K562 (cell line): Measurements from ENCODE around the gene NTSR1. TPM values are rescaled to one million over a fixed set of nuclear protein-coding genes. Genes with fewer than 3 reads are reported as not detected.
A peak's percentile ranks its signal among the peaks of the same experiment; 100 is the strongest.

Experiments
- ARID3A ChIP-seq: IDR thresholded peaks from 2 replicates; pipeline ENCODE4 v1.6.1; 2012; ENCODE audit warnings: low read depth, low read length, improper control_type of control experiment, borderline replicate concordance
- CAMTA2 ChIP-seq: fragments of 250-450 bp; sonication (Bioruptor Pico); conservative IDR thresholded peaks from 2 replicates; pipeline ENCODE4 v1.5.1; 2022
- HMG20B ChIP-seq: fragments of 250-450 bp; sonication (Bioruptor Pico); IDR thresholded peaks from 2 replicates; pipeline ENCODE4 v1.5.0; 2021; ENCODE audit warnings: mild to moderate bottlenecking
- KAT2B ChIP-seq: IDR thresholded peaks from one replicate; pipeline ENCODE4 v1.6.1; 2012; ENCODE audit warnings: low read depth, mild to moderate bottlenecking, control low read depth, inconsistent platforms, low read length, moderate library complexity
- KLF1 ChIP-seq: fragments of 450-650 bp; IDR thresholded peaks from 2 replicates; pipeline ENCODE4 v1.6.1; 2016; ENCODE audit warnings: missing genetic modification characterization, missing compliant biosample characterization
- NR2C1 ChIP-seq, 2 experiments: fragments of 450-650 bp; IDR thresholded peaks; 2 replicates each; pipeline ENCODE4 v1.6.1; 2017; ENCODE audit warnings: mild to moderate bottlenecking in 2 of 2, antibody characterized with exemption in 1 of 2, inconsistent platforms in 1 of 2, missing compliant biosample characterization in 1 of 2, missing genetic modification characterization in 1 of 2
- NRF1 ChIP-seq, 2 experiments: fragments of 450-650 bp; IDR thresholded peaks in 1 of 2; conservative IDR thresholded peaks in 1 of 2; 2 replicates each; pipeline ENCODE4 v1.6.1; 2014; ENCODE audit warnings: mild to moderate bottlenecking in 2 of 2
- POLR2AphosphoS2 ChIP-seq: IDR thresholded peaks from 2 replicates; pipeline ENCODE4 v1.6.1; 2012; ENCODE audit warnings: low read length, improper control_type of control experiment
- SLC30A9 ChIP-seq: fragments of 250-450 bp; sonication (Bioruptor Pico); IDR thresholded peaks from 2 replicates; pipeline ENCODE4 v1.8.0; 2022; ENCODE audit warnings: mild to moderate bottlenecking, moderate library complexity
- SMAD1 ChIP-seq: fragments of 150-350 bp; IDR thresholded peaks from 2 replicates; pipeline ENCODE4 v1.6.1; 2014; ENCODE audit warnings: low read length, low read depth; ENCODE audit not compliant: partially characterized antibody
- SRSF7 ChIP-seq: fragments of 200-400 bp; formaldehyde crosslinking; optimal IDR thresholded peaks from 2 replicates; pipeline ENCODE3; 2017; ENCODE audit warnings: mild to moderate bottlenecking, low read depth, low read length
- SRSF9 ChIP-seq: fragments of 200-400 bp; formaldehyde crosslinking; IDR thresholded peaks from 2 replicates; pipeline ENCODE4 v1.6.1; 2017; ENCODE audit warnings: low read depth, low read length, borderline replicate concordance
- ZNF408 ChIP-seq: fragments of 250-450 bp; sonication (Bioruptor Pico); IDR thresholded peaks from 2 replicates; pipeline ENCODE4 v1.4.0; 2020; ENCODE audit warnings: low read depth, mild to moderate bottlenecking, moderate library complexity
- ZSCAN32 ChIP-seq: fragments of 450-650 bp; formaldehyde crosslinking; IDR thresholded peaks from 2 replicates; pipeline ENCODE4 v1.4.0; 2020; ENCODE audit warnings: mild to moderate bottlenecking, moderate library complexity
- polyA plus RNA-seq, 8 experiments: library from polyadenylated mRNA; depleted of rRNA in 4 of 8; stranded (reverse) in 5 of 8; unstranded in 3 of 8; fragments of >200 nt; fragmentation: Nextera tagmentation in 2 of 8; fragmentation: Illumina TruSeq in 1 of 8; extraction: Ambion mirVana in 2 of 8; extraction: Trizol in 1 of 8; gene quantifications; 2 replicates each; pipeline versions ENCODE4 v1.2.1 to v1.2.3, GENCODE V29; 2011 to 2014; ENCODE audit warnings: inconsistent platforms in 1 of 8, missing spikeins in 1 of 8
- total RNA-seq, 7 experiments: library from RNA; depleted of rRNA in 6 of 7; stranded (reverse); fragments of >200 nt in 6 of 7; fragmentation: Illumina TruSeq in 2 of 7; extraction: Trizol in 2 of 7; gene quantifications; 2 replicates each; pipeline versions ENCODE4 v1.2.1 to v1.2.3, GENCODE V29; 2011 to 2021; ENCODE audit warnings: low replicate concordance in 1 of 7
- TF ChIP-seq, protein P1 (sequence below), 2 experiments: fragments of 450-650 bp in 1 of 2; sonication (generic) in 1 of 2; formaldehyde crosslinking in 1 of 2; IDR thresholded peaks; 2 replicates each; pipeline versions ENCODE4 v1.7.1 to v1.9.0; 2016 to 2022; ENCODE audit warnings: inconsistent platforms in 1 of 2, mild to moderate bottlenecking in 1 of 2, missing genetic modification reagents in 1 of 2
- TF ChIP-seq, protein P2 (sequence below): sonication (generic); formaldehyde crosslinking; IDR thresholded peaks from 2 replicates; pipeline ENCODE4 v1.8.0; 2022; ENCODE audit warnings: mild to moderate bottlenecking, missing genetic modification reagents

Gene NTSR1
- total and polyA plus RNA-seq, 9 of the 15 experiments (the other 6 are each of a cell fraction or from before 2014, with no cell fraction given) = 0.04 to 0.40 (median 0.13) TPM; not detected in 3

DNA sequence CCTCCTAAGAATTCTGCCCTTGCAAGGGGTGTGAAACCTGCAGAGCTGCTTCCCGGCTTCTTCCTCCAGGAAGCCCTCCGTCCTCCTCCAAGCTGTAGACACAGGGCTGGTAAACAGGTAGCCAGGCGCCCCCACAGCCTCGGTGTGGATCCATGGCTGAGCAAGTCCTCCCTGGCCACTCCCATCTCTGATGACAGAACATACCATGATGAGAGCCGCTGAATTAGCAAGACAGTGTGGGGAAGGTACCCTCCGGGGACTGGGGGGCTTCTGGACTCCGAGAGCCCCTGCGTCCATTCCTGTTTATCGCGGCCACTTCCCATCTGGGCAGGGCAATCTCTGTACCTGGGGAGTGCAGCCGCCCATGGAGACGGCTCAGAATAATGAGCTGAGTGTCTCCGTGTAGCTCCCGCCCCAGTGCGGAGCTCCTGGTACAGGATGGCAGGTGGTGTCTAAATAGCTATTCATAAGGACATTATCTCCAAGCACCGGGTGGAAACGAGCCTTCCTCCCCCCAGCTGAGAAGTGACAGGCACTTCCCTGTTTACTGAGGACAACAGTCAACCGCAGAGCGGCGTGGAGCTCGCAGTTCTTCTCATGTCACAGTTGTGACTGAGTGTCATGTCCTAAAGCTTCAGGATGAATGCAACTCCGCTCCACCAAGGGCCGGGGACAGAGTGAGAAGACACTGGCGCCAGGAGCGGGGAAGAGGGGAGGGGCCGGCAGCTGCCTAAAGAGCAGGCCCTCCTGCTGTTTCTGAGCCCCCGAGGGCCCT lies 22.7 kb upstream of the NTSR1 start (continued):
- TF ChIP-seq, protein P1, sequence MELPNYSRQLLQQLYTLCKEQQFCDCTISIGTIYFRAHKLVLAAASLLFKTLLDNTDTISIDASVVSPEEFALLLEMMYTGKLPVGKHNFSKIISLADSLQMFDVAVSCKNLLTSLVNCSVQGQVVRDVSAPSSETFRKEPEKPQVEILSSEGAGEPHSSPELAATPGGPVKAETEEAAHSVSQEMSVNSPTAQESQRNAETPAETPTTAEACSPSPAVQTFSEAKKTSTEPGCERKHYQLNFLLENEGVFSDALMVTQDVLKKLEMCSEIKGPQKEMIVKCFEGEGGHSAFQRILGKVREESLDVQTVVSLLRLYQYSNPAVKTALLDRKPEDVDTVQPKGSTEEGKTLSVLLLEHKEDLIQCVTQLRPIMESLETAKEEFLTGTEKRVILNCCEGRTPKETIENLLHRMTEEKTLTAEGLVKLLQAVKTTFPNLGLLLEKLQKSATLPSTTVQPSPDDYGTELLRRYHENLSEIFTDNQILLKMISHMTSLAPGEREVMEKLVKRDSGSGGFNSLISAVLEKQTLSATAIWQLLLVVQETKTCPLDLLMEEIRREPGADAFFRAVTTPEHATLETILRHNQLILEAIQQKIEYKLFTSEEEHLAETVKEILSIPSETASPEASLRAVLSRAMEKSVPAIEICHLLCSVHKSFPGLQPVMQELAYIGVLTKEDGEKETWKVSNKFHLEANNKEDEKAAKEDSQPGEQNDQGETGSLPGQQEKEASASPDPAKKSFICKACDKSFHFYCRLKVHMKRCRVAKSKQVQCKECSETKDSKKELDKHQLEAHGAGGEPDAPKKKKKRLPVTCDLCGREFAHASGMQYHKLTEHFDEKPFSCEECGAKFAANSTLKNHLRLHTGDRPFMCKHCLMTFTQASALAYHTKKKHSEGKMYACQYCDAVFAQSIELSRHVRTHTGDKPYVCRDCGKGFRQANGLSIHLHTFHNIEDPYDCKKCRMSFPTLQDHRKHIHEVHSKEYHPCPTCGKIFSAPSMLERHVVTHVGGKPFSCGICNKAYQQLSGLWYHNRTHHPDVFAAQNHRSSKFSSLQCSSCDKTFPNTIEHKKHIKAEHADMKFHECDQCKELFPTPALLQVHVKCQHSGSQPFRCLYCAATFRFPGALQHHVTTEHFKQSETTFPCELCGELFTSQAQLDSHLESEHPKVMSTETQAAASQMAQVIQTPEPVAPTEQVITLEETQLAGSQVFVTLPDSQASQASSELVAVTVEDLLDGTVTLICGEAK (IDR thresholded peaks at IDR 0.05) = no peak
- TF ChIP-seq, protein P1 (CRISPR knock-in tag; IDR thresholded peaks at IDR 0.05) = no peak
- TF ChIP-seq CAMTA2 (no peak), SLC30A9 (no peak), NRF1 (conservative IDR thresholded peaks at IDR 0.05 in 1 of 2, IDR thresholded peaks at IDR 0.05 in 1 of 2) (peak in 1 of 2 experiments; percentile 44; a peak in 3 of 4 replicates), POLR2AphosphoS2 (no peak), KAT2B (no peak), ZNF408 (CRISPR knock-in tag) (no peak), ARID3A (no peak), SMAD1 (no peak), SRSF7 (no peak), KLF1 (tag) (no peak), HMG20B (CRISPR knock-in tag) (no peak), SRSF9 (no peak), NR2C1 (IDR thresholded peaks at IDR 0.05) (no peak), NR2C1 (tag; IDR thresholded peaks at IDR 0.05) (no peak), ZSCAN32 (no peak)
- TF ChIP-seq, protein P2, sequence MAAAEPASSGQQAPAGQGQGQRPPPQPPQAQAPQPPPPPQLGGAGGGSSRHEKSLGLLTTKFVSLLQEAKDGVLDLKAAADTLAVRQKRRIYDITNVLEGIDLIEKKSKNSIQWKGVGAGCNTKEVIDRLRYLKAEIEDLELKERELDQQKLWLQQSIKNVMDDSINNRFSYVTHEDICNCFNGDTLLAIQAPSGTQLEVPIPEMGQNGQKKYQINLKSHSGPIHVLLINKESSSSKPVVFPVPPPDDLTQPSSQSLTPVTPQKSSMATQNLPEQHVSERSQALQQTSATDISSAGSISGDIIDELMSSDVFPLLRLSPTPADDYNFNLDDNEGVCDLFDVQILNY (CRISPR knock-in tag) = no peak
